Neural progenitor cell (in vitro differentiated cells): ENCODE data around the gene IL20RA.

Experiments
- CTCF ChIP-seq: fragments of 200-600 bp; sonication (generic); IDR thresholded peaks from 2 replicates; pipeline ENCODE4 v1.5.1; 2017; ENCODE audit warnings: antibody characterized with exemption, mild to moderate bottlenecking
- EZH2 ChIP-seq: fragments of 200-600 bp; sonication (generic); IDR thresholded peaks from 2 replicates; pipeline ENCODE4 v1.6.1; 2017; ENCODE audit warnings: antibody characterized with exemption, mild to moderate bottlenecking, moderate library complexity
- EZH2phosphoT487 ChIP-seq: fragments of 200-600 bp; sonication (generic); IDR thresholded peaks from 2 replicates; pipeline ENCODE4 v1.6.1; 2017; ENCODE audit warnings: antibody characterized with exemption

GRCh38 chr6:136969930-136970329, 74.8 kb downstream of the IL20RA start:
- TF ChIP-seq CTCF = no peak
- no peak for TF ChIP-seq EZH2
- TF ChIP-seq EZH2phosphoT487 = no peak
